Adrenal gland (tissue), 5 donors: ENCODE data around the gene PTCD2.

ENCODE experiments used
- CTCF ChIP-seq, 6 experiments: fragments of 450-650 bp in 4 of 6; fragments of 200-600 bp in 2 of 6; sonication (generic) in 1 of 6; IDR thresholded peaks; 1 replicate in 5 of 6; 2 replicates in 1 of 6; pipeline versions ENCODE4 v1.5.1 to v1.8.0; 2016 to 2021; ENCODE audit warnings: antibody characterized with exemption in 6 of 6, mild to moderate bottlenecking in 2 of 6, moderate library complexity in 1 of 6
- POLR2A ChIP-seq, 2 donors: fragments of 450-650 bp; IDR thresholded peaks; one replicate each; pipeline ENCODE4 v1.6.1; 2017; ENCODE audit warnings: antibody characterized with exemption in 2 of 2, mild to moderate bottlenecking in 2 of 2, moderate library complexity in 1 of 2
- donor health status: DM: no; HTN: no; CAD: no.

- no peak for TF ChIP-seq POLR2A (IDR thresholded peaks at IDR 0.05)
- no peak for TF ChIP-seq CTCF (IDR thresholded peaks at IDR 0.05)
Observed at GRCh38 chr5:72358925-72359324, 38.8 kb downstream of the PTCD2 start.
